K562 (cell line): Measurements from ENCODE around the gene TIMM44. TPM values are rescaled to one million over a fixed set of nuclear protein-coding genes. Genes with fewer than 3 reads are reported as not detected.

Source experiments
- CHD4 ChIP-seq: fragments of 200-600 bp; sonication (generic); IDR thresholded peaks from 3 replicates; pipeline ENCODE4 v1.6.1; 2012; ENCODE audit warnings: low read depth, mild to moderate bottlenecking, mixed read lengths, low read length, inconsistent platforms; ENCODE audit not compliant: insufficient read depth, insufficient replicate concordance, poor library complexity, severe bottlenecking
- DIDO1 ChIP-seq: fragments of 450-650 bp; IDR thresholded peaks from 2 replicates; pipeline ENCODE4 v1.6.1; 2016; ENCODE audit warnings: low read depth, missing biosample characterization, missing genetic modification characterization
- DNMT1 ChIP-seq: fragments of 450-650 bp; IDR thresholded peaks from 2 replicates; pipeline ENCODE4 v1.6.1; 2016; ENCODE audit warnings: antibody characterized with exemption, mild to moderate bottlenecking
- HDAC3 ChIP-seq: fragments of 450-650 bp; IDR thresholded peaks from 2 replicates; pipeline ENCODE4 v1.6.1; 2018; ENCODE audit warnings: borderline replicate concordance, mild to moderate bottlenecking, moderate library complexity; ENCODE audit not compliant: partially characterized antibody
- JUND ChIP-seq, 2 experiments: IDR thresholded peaks; 2 replicates in 1 of 2; 3 replicates in 1 of 2; pipeline ENCODE4 v1.6.1; 2011; ENCODE audit warnings: borderline replicate concordance in 2 of 2, low read depth in 2 of 2, low read length in 2 of 2, improper control_type of control experiment in 1 of 2, missing biosample characterization in 1 of 2, missing genetic modification characterization in 1 of 2, missing genetic modification reagents in 1 of 2
- KLF1 ChIP-seq: fragments of 450-650 bp; IDR thresholded peaks from 2 replicates; pipeline ENCODE4 v1.6.1; 2016; ENCODE audit warnings: missing genetic modification characterization, missing compliant biosample characterization
- L3MBTL2 ChIP-seq: fragments of 450-650 bp; IDR thresholded peaks from 2 replicates; pipeline ENCODE4 v1.6.1; 2016; ENCODE audit warnings: mild to moderate bottlenecking, moderate library complexity
- MAFG ChIP-seq: fragments of 450-650 bp; conservative IDR thresholded peaks from 2 replicates; pipeline ENCODE4 v1.6.1; 2016; ENCODE audit warnings: missing genetic modification characterization, missing compliant biosample characterization
- NEUROD1 ChIP-seq: fragments of 150-350 bp; IDR thresholded peaks from 2 replicates; pipeline ENCODE4 v1.6.1; 2014; ENCODE audit warnings: borderline replicate concordance, low read length, low read depth; ENCODE audit not compliant: partially characterized antibody
- NUFIP1 ChIP-seq: fragments of 450-650 bp; IDR thresholded peaks from 2 replicates; pipeline ENCODE4 v1.6.1; 2018; ENCODE audit not compliant: partially characterized antibody
- PRPF4 ChIP-seq: fragments of 200-400 bp; formaldehyde crosslinking; IDR thresholded peaks from one replicate; pipeline ENCODE4 v1.6.1; 2017; ENCODE audit warnings: low read length, low read depth, mild to moderate bottlenecking; ENCODE audit not compliant: insufficient read depth, poor library complexity, severe bottlenecking
- RNF2 ChIP-seq: sonication (generic); IDR thresholded peaks from 2 replicates; pipeline ENCODE4 v1.6.1; 2016
- SUPT5H ChIP-seq: fragments of 450-650 bp; IDR thresholded peaks from 2 replicates; pipeline ENCODE4 v1.6.1; 2016
- TARDBP ChIP-seq: fragments of 450-650 bp; IDR thresholded peaks from 2 replicates; pipeline ENCODE4 v1.6.1; 2016
- ZNF184 ChIP-seq: sonication (generic); formaldehyde crosslinking; IDR thresholded peaks from 2 replicates; pipeline ENCODE4 v1.5.0; 2020; ENCODE audit warnings: missing genetic modification reagents
- ZNF707 ChIP-seq: fragments of 250-450 bp; sonication (Bioruptor Pico); conservative IDR thresholded peaks from 2 replicates; pipeline ENCODE4 v1.8.0; 2022; ENCODE audit warnings: inconsistent platforms, mild to moderate bottlenecking, moderate library complexity
- ZNF76 ChIP-seq: fragments of 250-450 bp; sonication (Bioruptor Pico); IDR thresholded peaks from 2 replicates; pipeline ENCODE4 v1.4.0; 2020; ENCODE audit warnings: mild to moderate bottlenecking, moderate library complexity, borderline replicate concordance
- polyA plus RNA-seq, 8 experiments: library from polyadenylated mRNA; depleted of rRNA in 4 of 8; stranded (reverse) in 5 of 8; unstranded in 3 of 8; fragments of >200 nt; fragmentation: Nextera tagmentation in 2 of 8; fragmentation: Illumina TruSeq in 1 of 8; extraction: Ambion mirVana in 2 of 8; extraction: Trizol in 1 of 8; gene quantifications; 2 replicates each; pipeline versions ENCODE4 v1.2.1 to v1.2.3, GENCODE V29; 2011 to 2014; ENCODE audit warnings: inconsistent platforms in 1 of 8, missing spikeins in 1 of 8
- total RNA-seq, 7 experiments: library from RNA; depleted of rRNA in 6 of 7; stranded (reverse); fragments of >200 nt in 6 of 7; fragmentation: Illumina TruSeq in 2 of 7; extraction: Trizol in 2 of 7; gene quantifications; 2 replicates each; pipeline versions ENCODE4 v1.2.1 to v1.2.3, GENCODE V29; 2011 to 2021; ENCODE audit warnings: low replicate concordance in 1 of 7
- TF ChIP-seq, protein P1 (sequence below): fragments of 450-650 bp; formaldehyde crosslinking; IDR thresholded peaks from 2 replicates; pipeline ENCODE4 v1.4.0; 2022; ENCODE audit warnings: missing genetic modification characterization
- TF ChIP-seq, protein P2 (sequence below), 2 experiments: fragments of 450-650 bp; conservative IDR thresholded peaks; 2 replicates each; pipeline ENCODE4 v1.6.1; 2017; ENCODE audit warnings: mild to moderate bottlenecking in 2 of 2, moderate library complexity in 2 of 2
- TF ChIP-seq, protein P3 (sequence below): fragments of 450-650 bp; IDR thresholded peaks from 2 replicates; pipeline ENCODE4 v1.6.1; 2017; ENCODE audit warnings: antibody characterized with exemption, mild to moderate bottlenecking
- TF ChIP-seq, protein P4 (sequence below): conservative IDR thresholded peaks from 2 replicates; pipeline ENCODE4 v1.6.1; 2011; ENCODE audit warnings: low read depth, mild to moderate bottlenecking, low read length; ENCODE audit not compliant: control insufficient read depth

Gene TIMM44
- total and polyA plus RNA-seq, 9 of the 15 experiments (the other 6 are each of a cell fraction or from before 2014, with no cell fraction given), result 10.3 to 231 (median 89.3) TPM

DNA sequence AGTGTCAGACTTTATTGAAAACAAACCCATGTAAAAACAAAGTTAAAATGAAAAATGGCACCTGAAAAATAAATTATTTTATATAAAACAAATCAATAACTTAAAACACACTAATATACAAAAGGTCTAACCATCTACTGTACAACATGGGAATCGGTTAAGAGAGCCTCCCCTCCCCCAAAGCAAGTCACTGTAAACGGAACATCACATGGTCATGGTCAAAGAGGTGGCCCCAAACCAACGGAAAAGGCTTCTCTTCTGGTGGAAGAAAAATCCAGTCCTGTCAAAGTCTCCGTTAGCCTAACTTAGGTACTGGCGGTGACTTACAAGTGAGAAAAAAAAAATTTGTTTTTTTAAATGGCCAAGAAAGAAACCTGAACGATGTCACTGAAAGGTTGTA lies 15.7 kb upstream of the TIMM44 start (continued):
- TF ChIP-seq, protein P1, sequence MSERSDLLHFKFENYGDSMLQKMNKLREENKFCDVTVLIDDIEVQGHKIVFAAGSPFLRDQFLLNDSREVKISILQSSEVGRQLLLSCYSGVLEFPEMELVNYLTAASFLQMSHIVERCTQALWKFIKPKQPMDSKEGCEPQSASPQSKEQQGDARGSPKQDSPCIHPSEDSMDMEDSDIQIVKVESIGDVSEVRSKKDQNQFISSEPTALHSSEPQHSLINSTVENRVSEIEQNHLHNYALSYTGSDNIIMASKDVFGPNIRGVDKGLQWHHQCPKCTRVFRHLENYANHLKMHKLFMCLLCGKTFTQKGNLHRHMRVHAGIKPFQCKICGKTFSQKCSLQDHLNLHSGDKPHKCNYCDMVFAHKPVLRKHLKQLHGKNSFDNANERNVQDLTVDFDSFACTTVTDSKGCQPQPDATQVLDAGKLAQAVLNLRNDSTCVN (CRISPR knock-in tag), result no peak
- TF ChIP-seq, protein P2, sequence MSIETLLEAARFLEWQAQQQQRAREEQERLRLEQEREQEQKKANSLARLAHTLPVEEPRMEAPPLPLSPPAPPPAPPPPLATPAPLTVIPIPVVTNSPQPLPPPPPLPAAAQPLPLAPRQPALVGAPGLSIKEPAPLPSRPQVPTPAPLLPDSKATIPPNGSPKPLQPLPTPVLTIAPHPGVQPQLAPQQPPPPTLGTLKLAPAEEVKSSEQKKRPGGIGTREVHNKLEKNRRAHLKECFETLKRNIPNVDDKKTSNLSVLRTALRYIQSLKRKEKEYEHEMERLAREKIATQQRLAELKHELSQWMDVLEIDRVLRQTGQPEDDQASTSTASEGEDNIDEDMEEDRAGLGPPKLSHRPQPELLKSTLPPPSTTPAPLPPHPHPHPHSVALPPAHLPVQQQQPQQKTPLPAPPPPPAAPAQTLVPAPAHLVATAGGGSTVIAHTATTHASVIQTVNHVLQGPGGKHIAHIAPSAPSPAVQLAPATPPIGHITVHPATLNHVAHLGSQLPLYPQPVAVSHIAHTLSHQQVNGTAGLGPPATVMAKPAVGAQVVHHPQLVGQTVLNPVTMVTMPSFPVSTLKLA (conservative IDR thresholded peaks at IDR 0.05), result peak in 1 of 2 experiments; percentile 46; a peak in 1 of 4 replicates
- TF ChIP-seq PRPF4 (no peak), CHD4 (no peak), MAFG (tag) (no peak), RNF2 (no peak), ZNF76 (no peak), NUFIP1 (no peak), KLF1 (tag) (no peak), DIDO1 (tag) (no peak), TARDBP (no peak), ZNF184 (CRISPR knock-in tag) (no peak), JUND (IDR thresholded peaks at IDR 0.05; ENCODE audit: borderline replicate concordance, low read depth, low read length) (0 out of 2 replicates have a peak, but pooled peaks have one; percentile 4), JUND (tag; IDR thresholded peaks at IDR 0.05; ENCODE audit: borderline replicate concordance, low read depth, low read length) (no peak), ZNF707 (no peak), SUPT5H (no peak), NEUROD1 (no peak), HDAC3 (no peak), L3MBTL2 (no peak), DNMT1 (no peak)
- TF ChIP-seq, protein P3, sequence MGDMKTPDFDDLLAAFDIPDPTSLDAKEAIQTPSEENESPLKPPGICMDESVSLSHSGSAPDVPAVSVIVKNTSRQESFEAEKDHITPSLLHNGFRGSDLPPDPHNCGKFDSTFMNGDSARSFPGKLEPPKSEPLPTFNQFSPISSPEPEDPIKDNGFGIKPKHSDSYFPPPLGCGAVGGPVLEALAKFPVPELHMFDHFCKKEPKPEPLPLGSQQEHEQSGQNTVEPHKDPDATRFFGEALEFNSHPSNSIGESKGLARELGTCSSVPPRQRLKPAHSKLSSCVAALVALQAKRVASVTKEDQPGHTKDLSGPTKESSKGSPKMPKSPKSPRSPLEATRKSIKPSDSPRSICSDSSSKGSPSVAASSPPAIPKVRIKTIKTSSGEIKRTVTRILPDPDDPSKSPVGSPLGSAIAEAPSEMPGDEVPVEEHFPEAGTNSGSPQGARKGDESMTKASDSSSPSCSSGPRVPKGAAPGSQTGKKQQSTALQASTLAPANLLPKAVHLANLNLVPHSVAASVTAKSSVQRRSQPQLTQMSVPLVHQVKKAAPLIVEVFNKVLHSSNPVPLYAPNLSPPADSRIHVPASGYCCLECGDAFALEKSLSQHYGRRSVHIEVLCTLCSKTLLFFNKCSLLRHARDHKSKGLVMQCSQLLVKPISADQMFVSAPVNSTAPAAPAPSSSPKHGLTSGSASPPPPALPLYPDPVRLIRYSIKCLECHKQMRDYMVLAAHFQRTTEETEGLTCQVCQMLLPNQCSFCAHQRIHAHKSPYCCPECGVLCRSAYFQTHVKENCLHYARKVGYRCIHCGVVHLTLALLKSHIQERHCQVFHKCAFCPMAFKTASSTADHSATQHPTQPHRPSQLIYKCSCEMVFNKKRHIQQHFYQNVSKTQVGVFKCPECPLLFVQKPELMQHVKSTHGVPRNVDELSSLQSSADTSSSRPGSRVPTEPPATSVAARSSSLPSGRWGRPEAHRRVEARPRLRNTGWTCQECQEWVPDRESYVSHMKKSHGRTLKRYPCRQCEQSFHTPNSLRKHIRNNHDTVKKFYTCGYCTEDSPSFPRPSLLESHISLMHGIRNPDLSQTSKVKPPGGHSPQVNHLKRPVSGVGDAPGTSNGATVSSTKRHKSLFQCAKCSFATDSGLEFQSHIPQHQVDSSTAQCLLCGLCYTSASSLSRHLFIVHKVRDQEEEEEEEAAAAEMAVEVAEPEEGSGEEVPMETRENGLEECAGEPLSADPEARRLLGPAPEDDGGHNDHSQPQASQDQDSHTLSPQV, result 0 out of 2 replicates have a peak, but pooled peaks have one; percentile 15
- TF ChIP-seq, protein P4, sequence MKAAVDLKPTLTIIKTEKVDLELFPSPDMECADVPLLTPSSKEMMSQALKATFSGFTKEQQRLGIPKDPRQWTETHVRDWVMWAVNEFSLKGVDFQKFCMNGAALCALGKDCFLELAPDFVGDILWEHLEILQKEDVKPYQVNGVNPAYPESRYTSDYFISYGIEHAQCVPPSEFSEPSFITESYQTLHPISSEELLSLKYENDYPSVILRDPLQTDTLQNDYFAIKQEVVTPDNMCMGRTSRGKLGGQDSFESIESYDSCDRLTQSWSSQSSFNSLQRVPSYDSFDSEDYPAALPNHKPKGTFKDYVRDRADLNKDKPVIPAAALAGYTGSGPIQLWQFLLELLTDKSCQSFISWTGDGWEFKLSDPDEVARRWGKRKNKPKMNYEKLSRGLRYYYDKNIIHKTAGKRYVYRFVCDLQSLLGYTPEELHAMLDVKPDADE, result no peak
